NCI-H460 (cell line): ENCODE results near the gene FOXJ3. TPM values are rescaled to one million over a fixed set of nuclear protein-coding genes. Genes with fewer than 3 reads are reported as not detected.

ENCODE experiments used
- DNase-seq: peaks from one replicate; pipeline ENCODE4 v3.0.0-alpha.2; 2016; ENCODE audit warnings: low read depth; ENCODE audit errors: extremely low read depth
- total RNA-seq: library from RNA; depleted of rRNA; stranded (reverse); fragments of >200 nt; shearing (Covaris generic); gene quantifications from 2 replicates; pipeline ENCODE4 v1.2.3, GENCODE V29; 2014; rRNA removed

The FOXJ3 gene
- total RNA-seq, 1 experiment from 2014 or later, result 30.0 TPM

DNA sequence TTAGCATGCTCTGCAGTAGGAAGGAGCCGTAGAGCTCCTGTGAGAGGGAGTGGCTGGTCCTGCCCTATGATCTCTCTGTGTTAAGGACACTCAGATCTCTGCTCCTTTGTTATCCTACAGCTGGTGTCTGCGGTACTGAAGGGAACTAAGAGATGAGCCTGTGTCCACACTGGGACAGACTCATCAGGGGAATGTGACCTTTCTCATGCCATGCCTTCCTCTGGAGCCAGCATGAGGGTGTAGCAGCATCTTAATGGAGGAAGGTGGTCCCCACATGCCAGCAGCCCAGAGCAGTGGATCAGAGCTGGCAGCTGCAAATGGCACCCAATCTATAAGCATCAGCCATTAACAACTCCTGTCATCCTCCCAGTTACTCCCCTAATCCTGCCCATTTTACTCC, 206.5 kb downstream of the FOXJ3 start:
- no peak for DNase-seq

- no peak for DNase-seq
Measured at GRCh38 chr1:42127767-42128166, 207.3 kb downstream of the FOXJ3 start.

Other genes starting within 250 kb of the FOXJ3 start
- gene GUCA2B, start 181.8 kb downstream of the FOXJ3 start, total RNA-seq, result not detected in 2 replicates
- not detected in 2 replicates for gene GUCA2A, start 170.5 kb downstream of the FOXJ3 start, total RNA-seq
- gene RIMKLA, start 45.6 kb upstream of the FOXJ3 start, total RNA-seq, result 2.7 TPM in 2 replicates
- gene ZMYND12, start 120.8 kb upstream of the FOXJ3 start, total RNA-seq, result 0.29 and 0.32 TPM in 2 replicates
- gene PPCS, start 121.3 kb upstream of the FOXJ3 start, total RNA-seq, result 57.6 and 65.1 TPM in 2 replicates
- 0.09 and 0.84 TPM in 2 replicates for gene CCDC30, start 128.1 kb upstream of the FOXJ3 start, total RNA-seq